ENCODE data around the gene RPAP2.
"Not testable (repeated sequence)": the region's sequence is repeated elsewhere in the genome, so short reads cannot be mapped to it uniquely, and the experiment has no call there.

Gene RPAP2

GRCh38 chr1:92323473-92324453 lies 24.9 kb downstream of the RPAP2 start:
- no peak for DNase-seq (ENCODE audit: low read depth in 3 of 3, low spot score in 1 of 3)

- DNase-seq (ENCODE audit: low read depth in 3 of 3, low spot score in 1 of 3), result no peak
Observed at GRCh38 chr1:92324784-92325183, 25.9 kb downstream of the RPAP2 start.

GRCh38 chr1:92326681-92327080 lies 27.8 kb downstream of the RPAP2 start:
- DNase-seq (ENCODE audit: low read depth in 3 of 3, low spot score in 1 of 3), result no peak

GRCh38 chr1:92327794-92328193 lies 28.9 kb downstream of the RPAP2 start:
- DNase-seq (ENCODE audit: low read depth in 3 of 3, low spot score in 1 of 3), result no peak

- DNase-seq (ENCODE audit: low read depth in 3 of 3, low spot score in 1 of 3), result no peak
Observed at GRCh38 chr1:92329347-92330129, 30.7 kb downstream of the RPAP2 start.

GRCh38 chr1:92333668-92334067 lies 34.8 kb downstream of the RPAP2 start:
- no peak for DNase-seq (ENCODE audit: low read depth in 3 of 3, low spot score in 1 of 3)

GRCh38 chr1:92340154-92340553 lies 41.3 kb downstream of the RPAP2 start:
- no peak for DNase-seq (ENCODE audit: low read depth in 3 of 3, low spot score in 1 of 3)

GRCh38 chr1:92342401-92342800 lies 43.5 kb downstream of the RPAP2 start:
- DNase-seq (ENCODE audit: low read depth in 3 of 3, low spot score in 1 of 3), result no peak

GRCh38 chr1:92343061-92343460 lies 44.2 kb downstream of the RPAP2 start:
- no peak for DNase-seq (ENCODE audit: low read depth in 3 of 3, low spot score in 1 of 3)

- DNase-seq (ENCODE audit: low read depth in 3 of 3, low spot score in 1 of 3), result no peak
Observed at GRCh38 chr1:92346866-92347640, 48.2 kb downstream of the RPAP2 start.

GRCh38 chr1:92352856-92353255 lies 54.0 kb downstream of the RPAP2 start:
- DNase-seq (ENCODE audit: low read depth in 3 of 3, low spot score in 1 of 3), result no peak

- no peak for DNase-seq (ENCODE audit: low read depth in 3 of 3, low spot score in 1 of 3)
Observed at GRCh38 chr1:92354259-92354658, 55.4 kb downstream of the RPAP2 start.

- DNase-seq (ENCODE audit: low read depth in 3 of 3, low spot score in 1 of 3), result no peak
Observed at GRCh38 chr1:92356956-92357355, 58.1 kb downstream of the RPAP2 start.

- not testable (repeated sequence) for DNase-seq (ENCODE audit: low read depth in 3 of 3, low spot score in 1 of 3)
Observed at GRCh38 chr1:92359382-92359781, 60.5 kb downstream of the RPAP2 start.

- DNase-seq (ENCODE audit: low read depth in 3 of 3, low spot score in 1 of 3), result no peak
Observed at GRCh38 chr1:92359986-92360385, 61.1 kb downstream of the RPAP2 start.

- no peak for DNase-seq (ENCODE audit: low read depth in 3 of 3, low spot score in 1 of 3)
Observed at GRCh38 chr1:92362970-92363369, 64.1 kb downstream of the RPAP2 start.

GRCh38 chr1:92363401-92363800 lies 64.5 kb downstream of the RPAP2 start:
- DNase-seq (ENCODE audit: low read depth in 3 of 3, low spot score in 1 of 3), result no peak

GRCh38 chr1:92365378-92366039 lies 66.7 kb downstream of the RPAP2 start:
- DNase-seq (ENCODE audit: low read depth in 3 of 3, low spot score in 1 of 3), result no peak

GRCh38 chr1:92366040-92366395 lies 67.2 kb downstream of the RPAP2 start:
- no peak for DNase-seq (ENCODE audit: low read depth in 3 of 3, low spot score in 1 of 3)

GRCh38 chr1:92367496-92367895 lies 68.6 kb downstream of the RPAP2 start:
- no peak for DNase-seq (ENCODE audit: low read depth in 3 of 3, low spot score in 1 of 3)

- DNase-seq (ENCODE audit: low read depth in 3 of 3, low spot score in 1 of 3), result no peak
Observed at GRCh38 chr1:92372164-92372563, 73.3 kb downstream of the RPAP2 start.

All from stimulated activated CD4-positive, alpha-beta T cell treated with anti-CD3 and anti-CD28 coated beads, TNF-alpha, amount 100 ng/mL, for 1 hour (primary cell).